Mucosa of stomach (tissue), 1 donor: ENCODE results near the gene ZDHHC20.
"Not testable (repeated sequence)": the region's sequence is repeated elsewhere in the genome, so short reads cannot be mapped to it uniquely, and the experiment has no call there.

Experiments used
- H3K27me3 ChIP-seq: one replicate; pipeline ENCODE4 v1.7.0; 2013; ENCODE audit warnings: mild to moderate bottlenecking, low read length; ENCODE audit not compliant: control insufficient read depth, insufficient read depth
- H3K36me3 ChIP-seq: one replicate; pipeline ENCODE4 v1.7.0; 2013; ENCODE audit warnings: low read length; ENCODE audit not compliant: control insufficient read depth, insufficient read depth
- H3K4me1 ChIP-seq: one replicate; pipeline ENCODE4 v1.7.0; 2013; ENCODE audit warnings: mild to moderate bottlenecking, low read length; ENCODE audit not compliant: control insufficient read depth, insufficient read depth
- H3K4me3 ChIP-seq: one replicate; pipeline ENCODE4 v1.7.0; 2013; ENCODE audit warnings: low read length
- H3K9ac ChIP-seq: one replicate; pipeline ENCODE4 v1.7.0; 2013; ENCODE audit warnings: mild to moderate bottlenecking, low read length, moderate library complexity
- H3K9me3 ChIP-seq: one replicate; pipeline ENCODE4 v1.7.0; 2013; ENCODE audit warnings: mild to moderate bottlenecking, low read length, moderate library complexity; ENCODE audit not compliant: control insufficient read depth
- donor health status: Pancreatic carcinoma.

ZDHHC20 gene

GRCh38 chr13:21376998-21377985 lies 81.8 kb downstream of the ZDHHC20 start:
- not testable (repeated sequence) for H3K36me3 ChIP-seq, H3K27me3 ChIP-seq, H3K9me3 ChIP-seq, H3K4me3 ChIP-seq, H3K9ac ChIP-seq, H3K4me1 ChIP-seq

- Histone ChIP-seq H3K36me3 (peaks cover 2% of the 10 kb centered on the region), H3K9me3 (no peaks in the 10 kb centered on the region), H3K4me3 (no peak overlapping the region), H3K27me3 (no peaks in the 10 kb centered on the region), H3K4me1 (no peaks in the 10 kb centered on the region), H3K9ac (no peak overlapping the region)
Measured at GRCh38 chr13:21372530-21372929, 86.6 kb downstream of the ZDHHC20 start.

- no peak overlapping the region for H3K9ac ChIP-seq
- no peaks in the 10 kb centered on the region for H3K36me3 ChIP-seq
- no peaks in the 10 kb centered on the region for H3K9me3 ChIP-seq
- no peak overlapping the region for H3K4me3 ChIP-seq
- no peaks in the 10 kb centered on the region for H3K4me1 ChIP-seq
- no peaks in the 10 kb centered on the region for H3K27me3 ChIP-seq
Measured at GRCh38 chr13:21371011-21371410, 88.1 kb downstream of the ZDHHC20 start.

- H3K9me3 ChIP-seq: no peaks in the 10 kb centered on the region
- no peak overlapping the region for H3K4me3 ChIP-seq
- no peaks in the 10 kb centered on the region for H3K27me3 ChIP-seq
- H3K4me1 ChIP-seq: no peaks in the 10 kb centered on the region
- no peaks in the 10 kb centered on the region for H3K36me3 ChIP-seq
- no peak overlapping the region for H3K9ac ChIP-seq
Measured at GRCh38 chr13:21365574-21365973, 93.5 kb downstream of the ZDHHC20 start.

GRCh38 chr13:21364916-21365315 lies 94.2 kb downstream of the ZDHHC20 start:
- Histone ChIP-seq H3K9ac (no peak overlapping the region), H3K27me3 (no peaks in the 10 kb centered on the region), H3K4me3 (no peak overlapping the region), H3K36me3 (no peaks in the 10 kb centered on the region), H3K9me3 (no peaks in the 10 kb centered on the region), H3K4me1 (no peaks in the 10 kb centered on the region)

- H3K4me3 ChIP-seq: no peak overlapping the region
- no peaks in the 10 kb centered on the region for H3K27me3 ChIP-seq
- no peaks in the 10 kb centered on the region for H3K36me3 ChIP-seq
- no peaks in the 10 kb centered on the region for H3K4me1 ChIP-seq
- no peak overlapping the region for H3K9ac ChIP-seq
- H3K9me3 ChIP-seq: no peaks in the 10 kb centered on the region
Measured at GRCh38 chr13:21364357-21364756, 94.7 kb downstream of the ZDHHC20 start.

GRCh38 chr13:21362741-21363140 lies 96.4 kb downstream of the ZDHHC20 start:
- Histone ChIP-seq H3K4me3 (no peak overlapping the region), H3K9ac (no peak overlapping the region), H3K27me3 (no peaks in the 10 kb centered on the region), H3K4me1 (no peaks in the 10 kb centered on the region), H3K9me3 (no peaks in the 10 kb centered on the region), H3K36me3 (no peaks in the 10 kb centered on the region)

- no peaks in the 10 kb centered on the region for H3K36me3 ChIP-seq
- H3K9ac ChIP-seq: no peak overlapping the region
- H3K27me3 ChIP-seq: no peaks in the 10 kb centered on the region
- no peaks in the 10 kb centered on the region for H3K4me1 ChIP-seq
- no peaks in the 10 kb centered on the region for H3K9me3 ChIP-seq
- no peak overlapping the region for H3K4me3 ChIP-seq
Measured at GRCh38 chr13:21361706-21362105, 97.4 kb downstream of the ZDHHC20 start.

- Histone ChIP-seq H3K4me1 (no peaks in the 10 kb centered on the region), H3K36me3 (no peaks in the 10 kb centered on the region), H3K27me3 (no peaks in the 10 kb centered on the region), H3K4me3 (no peak overlapping the region), H3K9me3 (no peaks in the 10 kb centered on the region), H3K9ac (no peak overlapping the region)
Measured at GRCh38 chr13:21361123-21361522, 98.0 kb downstream of the ZDHHC20 start.

- Histone ChIP-seq H3K9ac (no peak overlapping the region), H3K27me3 (no peaks in the 10 kb centered on the region), H3K4me1 (no peaks in the 10 kb centered on the region), H3K36me3 (no peaks in the 10 kb centered on the region), H3K9me3 (no peaks in the 10 kb centered on the region), H3K4me3 (no peak overlapping the region)
Measured at GRCh38 chr13:21360463-21360862, 98.6 kb downstream of the ZDHHC20 start.

- Histone ChIP-seq H3K36me3 (no peaks in the 10 kb centered on the region), H3K9me3 (no peaks in the 10 kb centered on the region), H3K9ac (no peak overlapping the region)
Measured at GRCh38 chr13:21359855-21360254, 99.2 kb downstream of the ZDHHC20 start.

GRCh38 chr13:21355304-21355703 lies 103.8 kb downstream of the ZDHHC20 start:
- Histone ChIP-seq H3K9me3 (no peaks in the 10 kb centered on the region), H3K27me3 (no peaks in the 10 kb centered on the region), H3K36me3 (no peaks in the 10 kb centered on the region), H3K4me1 (no peaks in the 10 kb centered on the region), H3K4me3 (no peak overlapping the region), H3K9ac (no peak overlapping the region)

More at GRCh38 chr13:21359855-21360254, 99.2 kb downstream of the ZDHHC20 start:
- no peak overlapping the region for H3K4me3 ChIP-seq
- H3K4me1 ChIP-seq: no peaks in the 10 kb centered on the region
- H3K27me3 ChIP-seq: no peaks in the 10 kb centered on the region
